ENCODE data around the gene CAST.

CAST gene

GRCh38 chr5:96645091-96645490, 17.1 kb upstream of the CAST start:
- DNase-seq: no peak

GRCh38 chr5:96648023-96648422, 14.2 kb upstream of the CAST start:
- peak; percentile 84 for DNase-seq

GRCh38 chr5:96648593-96648992, 13.6 kb upstream of the CAST start:
- DNase-seq: peak; percentile 74

GRCh38 chr5:96649251-96649662, 12.9 kb upstream of the CAST start:
- DNase-seq: no peak

- DNase-seq: peak; percentile 63
Observed at GRCh38 chr5:96649681-96650540, 12.3 kb upstream of the CAST start.

- peak; percentile 70 for DNase-seq
Observed at GRCh38 chr5:96651047-96651446, 11.1 kb upstream of the CAST start.

GRCh38 chr5:96651948-96652753, 10.0 kb upstream of the CAST start:
- DNase-seq: no peak

GRCh38 chr5:96652769-96653454, 9.3 kb upstream of the CAST start:
- DNase-seq: no peak

- peak; percentile 47 for DNase-seq
Observed at GRCh38 chr5:96654209-96654608, 8.0 kb upstream of the CAST start.

- no peak for DNase-seq
Observed at GRCh38 chr5:96655085-96655484, 7.1 kb upstream of the CAST start.

GRCh38 chr5:96655506-96655905, 6.7 kb upstream of the CAST start:
- DNase-seq: peak; percentile 63

- peak; percentile 92 for DNase-seq
Observed at GRCh38 chr5:96657068-96657467, 5.1 kb upstream of the CAST start.

GRCh38 chr5:96658272-96658671, 3.9 kb upstream of the CAST start:
- DNase-seq: no peak

- DNase-seq: no peak
Observed at GRCh38 chr5:96659170-96659569, 3.0 kb upstream of the CAST start.

- peak; percentile 62 for DNase-seq
Observed at GRCh38 chr5:96660971-96661854, 963 bp upstream of the CAST start.

- peak; percentile 94 for DNase-seq
Observed at GRCh38 chr5:96662725-96663518, 746 bp downstream of the CAST start.

GRCh38 chr5:96663608-96664007, 1.4 kb downstream of the CAST start:
- no peak for DNase-seq

- DNase-seq: no peak
Observed at GRCh38 chr5:96664669-96665068, 2.5 kb downstream of the CAST start.

GRCh38 chr5:96668725-96669124, 6.5 kb downstream of the CAST start:
- no peak for DNase-seq

- DNase-seq: no peak
Observed at GRCh38 chr5:96669909-96670308, 7.7 kb downstream of the CAST start.

GRCh38 chr5:96671441-96671840, 9.3 kb downstream of the CAST start:
- no peak for DNase-seq

- no peak for DNase-seq
Observed at GRCh38 chr5:96673127-96673526, 11.0 kb downstream of the CAST start.

All from suppressor macrophage treated with lipopolysaccharide for 4 hours (primary cell).